SK-N-SH (cell line): ENCODE measurements around the gene FOXO1. TPM values are rescaled to one million over a fixed set of nuclear protein-coding genes. Genes with fewer than 3 reads are reported as not detected.

Source experiments
- CTCF ChIA-PET: fragments of 300-600, 350-600 bp; formaldehyde crosslinking; extraction: SDS; loops from one replicate; lab custom pipeline; 2021; lab: Yijun Ruan, JAX
- POLR2A ChIA-PET: fragments of 350-600 bp; sonication (Branson Sonifier 250); formaldehyde crosslinking; extraction: SDS; loops from one replicate; lab custom pipeline; 2020; ENCODE audit warnings: antibody characterized with exemption, inconsistent platforms; lab: Yijun Ruan, JAX
- DNase-seq: peaks from one replicate; pipeline ENCODE4 v3.0.0; 2012
- H2AFZ ChIP-seq: fragments of 200-600 bp; sonication (generic); 2 replicates; pipeline ENCODE4 v1.8.1; 2016; ENCODE audit warnings: antibody characterized with exemption, mild to moderate bottlenecking, low read depth
- H3F3A ChIP-seq: fragments of 200-600 bp; sonication (generic); replicated peaks from 2 replicates; pipeline ENCODE3; 2016; ENCODE audit warnings: antibody characterized with exemption, mild to moderate bottlenecking; ENCODE audit not compliant: insufficient read depth
- H3K27ac ChIP-seq, 2 experiments: fragments of 200-500 bp in 1 of 2; fragments of 200-600 bp in 1 of 2; sonication (Bioruptor generic) in 1 of 2; sonication (generic), shearing (Covaris generic) in 1 of 2; 2 replicates each; pipeline versions ENCODE4 v1.5.1 to v1.6.1; 2014 to 2016; ENCODE audit warnings: low read depth in 2 of 2, inconsistent platforms in 1 of 2, low read length in 1 of 2, mild to moderate bottlenecking in 1 of 2, mixed read lengths in 1 of 2
- H3K27me3 ChIP-seq: fragments of 200-600 bp; sonication (generic), shearing (Covaris generic); 2 replicates; pipeline ENCODE4 v1.6.1; 2016; ENCODE audit warnings: mixed run types; ENCODE audit not compliant: insufficient read depth
- H3K36me3 ChIP-seq, 2 experiments: fragments of 200-500 bp in 1 of 2; fragments of 200-600 bp in 1 of 2; sonication (Bioruptor generic) in 1 of 2; sonication (generic) in 1 of 2; replicated peaks in 1 of 2; 2 replicates each; pipeline versions ENCODE3 to v1.5.1; 2014 to 2016; ENCODE audit warnings: low read length in 1 of 2, mild to moderate bottlenecking in 1 of 2; ENCODE audit not compliant: insufficient read depth in 2 of 2, control insufficient read depth in 1 of 2
- H3K4me1 ChIP-seq, 2 experiments: fragments of 200-500 bp in 1 of 2; fragments of 200-600 bp in 1 of 2; sonication (Bioruptor generic) in 1 of 2; sonication (generic), shearing (Covaris generic) in 1 of 2; 2 replicates each; pipeline versions ENCODE4 v1.5.1 to v1.6.1; 2014 to 2016; ENCODE audit warnings: low read depth in 1 of 2, low read length in 1 of 2, mixed run types in 1 of 2; ENCODE audit not compliant: insufficient read depth in 2 of 2, control insufficient read depth in 1 of 2
- H3K4me2 ChIP-seq: fragments of 200-600 bp; sonication (generic), shearing (Covaris generic); 2 replicates; pipeline ENCODE4 v1.6.1; 2017; ENCODE audit warnings: mixed run types
- H3K4me3 ChIP-seq, 2 experiments: fragments of 200-500 bp in 1 of 2; fragments of 200-600 bp in 1 of 2; sonication (Bioruptor generic) in 1 of 2; sonication (generic), shearing (Covaris generic) in 1 of 2; 2 replicates each; pipeline versions ENCODE4 v1.5.1 to v1.8.1; 2014 to 2016; ENCODE audit warnings: low read depth in 2 of 2, inconsistent platforms in 1 of 2, low read length in 1 of 2, mild to moderate bottlenecking in 1 of 2, mixed read lengths in 1 of 2, moderate library complexity in 1 of 2
- H3K79me2 ChIP-seq: fragments of 200-600 bp; sonication (generic); 2 replicates; pipeline ENCODE4 v1.8.1; 2017; ENCODE audit warnings: mild to moderate bottlenecking; ENCODE audit not compliant: insufficient read depth
- H3K9ac ChIP-seq: fragments of 200-600 bp; sonication (generic); 2 replicates; pipeline ENCODE4 v1.6.1; 2017; ENCODE audit warnings: mixed run types
- H3K9me2 ChIP-seq: fragments of 200-600 bp; sonication (generic); 2 replicates; pipeline ENCODE4 v1.6.1; 2017; ENCODE audit warnings: mixed run types
- H3K9me3 ChIP-seq: fragments of 200-600 bp; sonication (generic); 2 replicates; pipeline ENCODE4 v1.6.1; 2017; ENCODE audit warnings: mixed run types, mild to moderate bottlenecking, moderate library complexity
- H4K20me1 ChIP-seq: fragments of 200-600 bp; sonication (generic); 2 replicates; pipeline ENCODE4 v1.6.1; 2017; ENCODE audit warnings: mild to moderate bottlenecking, mixed run types; ENCODE audit not compliant: insufficient read depth
- CHD2 ChIP-seq: fragments of 150-350 bp; IDR thresholded peaks from 2 replicates; pipeline ENCODE4 v1.6.1; 2018; ENCODE audit warnings: low read length; ENCODE audit not compliant: partially characterized antibody
- EZH2phosphoT487 ChIP-seq: fragments of 200-600 bp; sonication (generic); IDR thresholded peaks from 2 replicates; pipeline ENCODE4 v1.6.1; 2017; ENCODE audit warnings: low read depth, mixed run types, mild to moderate bottlenecking, antibody characterized with exemption, moderate library complexity, borderline replicate concordance
- JUND ChIP-seq: IDR thresholded peaks from 2 replicates; pipeline ENCODE4 v1.4.0; 2012
- MEF2A ChIP-seq: IDR thresholded peaks from 2 replicates; pipeline ENCODE4 v1.4.0; 2012; ENCODE audit warnings: low read depth, borderline replicate concordance
- MXI1 ChIP-seq: IDR thresholded peaks from 2 replicates; pipeline ENCODE4 v1.6.1; 2012; ENCODE audit warnings: mild to moderate bottlenecking, low read depth, low read length, improper control_type of control experiment
- NRF1 ChIP-seq: IDR thresholded peaks from 2 replicates; pipeline ENCODE4 v1.6.1; 2012; ENCODE audit warnings: low read depth, mild to moderate bottlenecking, low read length
- RAD21 ChIP-seq: IDR thresholded peaks from 2 replicates; pipeline ENCODE4 v1.6.1; 2012; ENCODE audit warnings: mild to moderate bottlenecking, low read length
- RXRA ChIP-seq: IDR thresholded peaks from 2 replicates; pipeline ENCODE4 v1.4.0; 2012; ENCODE audit warnings: low read depth, mild to moderate bottlenecking, borderline replicate concordance
- SMC3 ChIP-seq: IDR thresholded peaks from 2 replicates; pipeline ENCODE4 v1.6.1; 2012; ENCODE audit warnings: low read depth, low read length, improper control_type of control experiment
- TAF1 ChIP-seq: IDR thresholded peaks from 2 replicates; pipeline ENCODE4 v1.6.1; 2012; ENCODE audit warnings: low read depth, mild to moderate bottlenecking, low read length, moderate library complexity, borderline replicate concordance
- YY1 ChIP-seq: IDR thresholded peaks from 2 replicates; pipeline ENCODE4 v1.4.0; 2012; ENCODE audit warnings: low read depth, mild to moderate bottlenecking
- WGBS: methylation state at CpG from one replicate; pipeline ENCODE4 v1.1.6; 2017; ENCODE audit warnings: low lambda C conversion rate; 5-methylcytosine and 5-hydroxymethylcytosine counted together
- polyA plus RNA-seq, 3 experiments: library from polyadenylated mRNA; depleted of rRNA; stranded (reverse); fragments of >200 nt; gene quantifications; 2 replicates each; pipeline ENCODE4 v1.2.3, GENCODE V29; 2012
- TF ChIP-seq, protein P1 (sequence below): IDR thresholded peaks from 2 replicates; pipeline ENCODE4 v1.4.0; 2012; ENCODE audit warnings: low read depth, borderline replicate concordance
- TF ChIP-seq, protein P2 (sequence below): IDR thresholded peaks from 2 replicates; pipeline ENCODE4; 2012
- TF ChIP-seq, protein P3 (sequence below): fragments of 150-350 bp; IDR thresholded peaks from 2 replicates; pipeline ENCODE4 v1.6.1; 2016; ENCODE audit warnings: mild to moderate bottlenecking, low read depth, low read length
- TF ChIP-seq, protein P4 (sequence below): IDR thresholded peaks from 2 replicates; pipeline ENCODE4 v1.6.1; 2012; ENCODE audit warnings: mild to moderate bottlenecking, low read depth, low read length, moderate library complexity

Gene FOXO1
- polyA plus RNA-seq, 1 of the 3 experiments (the other 2 are of a cell fraction) = 1.8 TPM

DNA sequence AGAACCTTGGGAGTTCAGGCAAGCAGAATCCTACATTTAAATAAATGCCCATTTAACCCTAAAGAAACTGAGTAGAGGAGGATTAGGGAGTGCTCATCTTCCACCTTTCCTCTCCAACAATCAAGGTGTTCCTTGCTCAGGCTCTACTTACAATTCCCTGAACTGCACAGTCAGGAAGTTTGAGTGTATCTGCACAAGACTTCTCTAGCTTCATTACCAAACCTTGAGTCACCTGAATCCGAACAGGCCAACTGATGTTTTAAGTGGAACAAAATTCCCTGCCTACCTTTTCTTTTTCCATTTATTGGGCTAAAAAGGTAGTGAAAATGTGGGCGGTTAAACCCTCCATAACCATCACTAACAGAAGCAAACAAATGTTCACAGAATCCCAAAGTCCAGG lies 78.3 kb downstream of the FOXO1 start:
- Histone ChIP-seq H2AFZ (no peak overlapping the region), H3K4me2 (no peak overlapping the region), H3K79me2 (peaks cover 3% of the 10 kb centered on the region), H3K4me1 (peaks cover 3 to 26% of the 10 kb centered on the region in 2 experiments; a peak in 3 of 4 replicates), H3F3A (no peaks in the 10 kb centered on the region), H4K20me1 (peaks cover 6% of the 10 kb centered on the region; the same call in 1 of the 2 replicates), H3K4me3 (no peak overlapping the region), H3K9me3 (no peaks in the 10 kb centered on the region), H3K36me3 (no peaks in the 10 kb centered on the region), H3K27ac (no peak overlapping the region), H3K27me3 (no peaks in the 10 kb centered on the region), H3K9me2 (no peaks in the 10 kb centered on the region), H3K9ac (no peak overlapping the region)
- ChIA-PET POLR2A (no interaction called here), CTCF (no interaction called here)
- DNase-seq = no peak
- 91% methylated on average over 2 of the region's 2 CpGs for WGBS
- TF ChIP-seq RAD21 = no peak
- no peak for TF ChIP-seq YY1
- TF ChIP-seq, protein P1, sequence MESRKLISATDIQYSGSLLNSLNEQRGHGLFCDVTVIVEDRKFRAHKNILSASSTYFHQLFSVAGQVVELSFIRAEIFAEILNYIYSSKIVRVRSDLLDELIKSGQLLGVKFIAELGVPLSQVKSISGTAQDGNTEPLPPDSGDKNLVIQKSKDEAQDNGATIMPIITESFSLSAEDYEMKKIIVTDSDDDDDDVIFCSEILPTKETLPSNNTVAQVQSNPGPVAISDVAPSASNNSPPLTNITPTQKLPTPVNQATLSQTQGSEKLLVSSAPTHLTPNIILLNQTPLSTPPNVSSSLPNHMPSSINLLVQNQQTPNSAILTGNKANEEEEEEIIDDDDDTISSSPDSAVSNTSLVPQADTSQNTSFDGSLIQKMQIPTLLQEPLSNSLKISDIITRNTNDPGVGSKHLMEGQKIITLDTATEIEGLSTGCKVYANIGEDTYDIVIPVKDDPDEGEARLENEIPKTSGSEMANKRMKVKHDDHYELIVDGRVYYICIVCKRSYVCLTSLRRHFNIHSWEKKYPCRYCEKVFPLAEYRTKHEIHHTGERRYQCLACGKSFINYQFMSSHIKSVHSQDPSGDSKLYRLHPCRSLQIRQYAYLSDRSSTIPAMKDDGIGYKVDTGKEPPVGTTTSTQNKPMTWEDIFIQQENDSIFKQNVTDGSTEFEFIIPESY = no peak
- TF ChIP-seq, protein P2, sequence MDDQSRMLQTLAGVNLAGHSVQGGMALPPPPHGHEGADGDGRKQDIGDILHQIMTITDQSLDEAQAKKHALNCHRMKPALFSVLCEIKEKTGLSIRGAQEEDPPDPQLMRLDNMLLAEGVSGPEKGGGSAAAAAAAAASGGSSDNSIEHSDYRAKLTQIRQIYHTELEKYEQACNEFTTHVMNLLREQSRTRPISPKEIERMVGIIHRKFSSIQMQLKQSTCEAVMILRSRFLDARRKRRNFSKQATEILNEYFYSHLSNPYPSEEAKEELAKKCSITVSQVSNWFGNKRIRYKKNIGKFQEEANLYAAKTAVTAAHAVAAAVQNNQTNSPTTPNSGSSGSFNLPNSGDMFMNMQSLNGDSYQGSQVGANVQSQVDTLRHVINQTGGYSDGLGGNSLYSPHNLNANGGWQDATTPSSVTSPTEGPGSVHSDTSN = no peak
- no peak for TF ChIP-seq EZH2phosphoT487

DNA sequence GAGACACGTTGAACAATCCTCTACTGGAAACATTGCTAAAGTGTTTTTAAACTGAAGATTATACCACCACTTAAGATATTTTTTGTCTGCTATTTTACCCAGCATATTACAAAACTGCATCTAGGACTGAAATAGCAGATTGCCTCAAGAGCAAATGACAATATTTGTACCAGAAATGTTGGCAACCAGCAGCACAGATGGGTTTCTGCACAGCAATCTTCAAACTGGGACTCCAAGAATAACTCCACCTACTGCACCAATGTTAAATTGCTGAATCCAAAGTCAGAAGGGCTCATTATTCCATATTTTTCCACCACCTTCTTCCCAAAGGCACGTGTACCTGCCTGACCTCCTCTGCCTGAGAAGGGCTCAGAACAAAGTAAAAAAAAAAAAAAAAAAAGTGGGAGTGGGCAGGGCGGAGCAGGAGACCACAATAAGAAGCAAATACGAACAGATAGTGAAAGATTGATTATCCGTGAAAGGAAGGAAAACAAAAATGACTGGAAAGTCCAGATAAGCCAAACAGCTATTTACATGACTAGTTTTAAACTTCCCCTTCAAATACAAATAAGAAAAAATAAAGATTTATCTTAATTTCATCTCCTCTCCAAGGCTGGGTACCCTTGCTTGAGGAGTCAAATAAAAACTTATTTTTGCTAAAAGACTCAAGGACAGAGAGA lies 79.4 kb downstream of the FOXO1 start:
- H3K9me3 ChIP-seq = no peaks in the 10 kb centered on the region
- no peak for DNase-seq
- H2AFZ ChIP-seq = no peak overlapping the region
- no peak overlapping the region for H3K4me3 ChIP-seq
- H3K36me3 ChIP-seq = no peaks in the 10 kb centered on the region
- no peaks in the 10 kb centered on the region for H3K9me2 ChIP-seq
- H3F3A ChIP-seq = no peaks in the 10 kb centered on the region
- ChIA-PET POLR2A (no interaction called here), CTCF (no interaction called here)
- H3K9ac ChIP-seq = no peak overlapping the region
- H3K4me1 ChIP-seq = peaks cover 3 to 26% of the 10 kb centered on the region in 2 experiments; a peak in 3 of 4 replicates
- no peaks in the 10 kb centered on the region for H3K27me3 ChIP-seq
- no peak overlapping the region for H3K4me2 ChIP-seq
- no peak overlapping the region for H3K27ac ChIP-seq
- H3K79me2 ChIP-seq = peaks cover 3% of the 10 kb centered on the region
- WGBS = 89% methylated on average over 5 of the region's 5 CpGs
- peaks cover 6% of the 10 kb centered on the region; the same call in 1 of the 2 replicates for H4K20me1 ChIP-seq
- no peak for TF ChIP-seq MXI1
- TF ChIP-seq, protein P1 = no peak
- TF ChIP-seq EZH2phosphoT487 = no peak
- no peak for TF ChIP-seq JUND
- no peak for TF ChIP-seq RXRA
- TF ChIP-seq SMC3 = no peak
- TF ChIP-seq NRF1 = no peak
- no peak for TF ChIP-seq CHD2
- no peak for TF ChIP-seq TAF1
- no peak for TF ChIP-seq MEF2A
- TF ChIP-seq, protein P3, sequence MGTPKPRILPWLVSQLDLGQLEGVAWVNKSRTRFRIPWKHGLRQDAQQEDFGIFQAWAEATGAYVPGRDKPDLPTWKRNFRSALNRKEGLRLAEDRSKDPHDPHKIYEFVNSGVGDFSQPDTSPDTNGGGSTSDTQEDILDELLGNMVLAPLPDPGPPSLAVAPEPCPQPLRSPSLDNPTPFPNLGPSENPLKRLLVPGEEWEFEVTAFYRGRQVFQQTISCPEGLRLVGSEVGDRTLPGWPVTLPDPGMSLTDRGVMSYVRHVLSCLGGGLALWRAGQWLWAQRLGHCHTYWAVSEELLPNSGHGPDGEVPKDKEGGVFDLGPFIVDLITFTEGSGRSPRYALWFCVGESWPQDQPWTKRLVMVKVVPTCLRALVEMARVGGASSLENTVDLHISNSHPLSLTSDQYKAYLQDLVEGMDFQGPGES = no peak
- TF ChIP-seq, protein P4, sequence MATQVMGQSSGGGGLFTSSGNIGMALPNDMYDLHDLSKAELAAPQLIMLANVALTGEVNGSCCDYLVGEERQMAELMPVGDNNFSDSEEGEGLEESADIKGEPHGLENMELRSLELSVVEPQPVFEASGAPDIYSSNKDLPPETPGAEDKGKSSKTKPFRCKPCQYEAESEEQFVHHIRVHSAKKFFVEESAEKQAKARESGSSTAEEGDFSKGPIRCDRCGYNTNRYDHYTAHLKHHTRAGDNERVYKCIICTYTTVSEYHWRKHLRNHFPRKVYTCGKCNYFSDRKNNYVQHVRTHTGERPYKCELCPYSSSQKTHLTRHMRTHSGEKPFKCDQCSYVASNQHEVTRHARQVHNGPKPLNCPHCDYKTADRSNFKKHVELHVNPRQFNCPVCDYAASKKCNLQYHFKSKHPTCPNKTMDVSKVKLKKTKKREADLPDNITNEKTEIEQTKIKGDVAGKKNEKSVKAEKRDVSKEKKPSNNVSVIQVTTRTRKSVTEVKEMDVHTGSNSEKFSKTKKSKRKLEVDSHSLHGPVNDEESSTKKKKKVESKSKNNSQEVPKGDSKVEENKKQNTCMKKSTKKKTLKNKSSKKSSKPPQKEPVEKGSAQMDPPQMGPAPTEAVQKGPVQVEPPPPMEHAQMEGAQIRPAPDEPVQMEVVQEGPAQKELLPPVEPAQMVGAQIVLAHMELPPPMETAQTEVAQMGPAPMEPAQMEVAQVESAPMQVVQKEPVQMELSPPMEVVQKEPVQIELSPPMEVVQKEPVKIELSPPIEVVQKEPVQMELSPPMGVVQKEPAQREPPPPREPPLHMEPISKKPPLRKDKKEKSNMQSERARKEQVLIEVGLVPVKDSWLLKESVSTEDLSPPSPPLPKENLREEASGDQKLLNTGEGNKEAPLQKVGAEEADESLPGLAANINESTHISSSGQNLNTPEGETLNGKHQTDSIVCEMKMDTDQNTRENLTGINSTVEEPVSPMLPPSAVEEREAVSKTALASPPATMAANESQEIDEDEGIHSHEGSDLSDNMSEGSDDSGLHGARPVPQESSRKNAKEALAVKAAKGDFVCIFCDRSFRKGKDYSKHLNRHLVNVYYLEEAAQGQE = no peak
